ENCODE measurements around the gene RPS3. TPM values are rescaled to one million over a fixed set of nuclear protein-coding genes. Genes with fewer than 3 reads are reported as not detected.

Gene RPS3
- total and polyA plus RNA-seq, 2 of the 13 experiments (the other 11 are each of a cell fraction or from before 2014, with no cell fraction given): 2,143 to 3,616 TPM

GRCh38 chr11:75399344-75400145 is at the start of gene RPS3 (continued):
- TF ChIP-seq, protein P1, sequence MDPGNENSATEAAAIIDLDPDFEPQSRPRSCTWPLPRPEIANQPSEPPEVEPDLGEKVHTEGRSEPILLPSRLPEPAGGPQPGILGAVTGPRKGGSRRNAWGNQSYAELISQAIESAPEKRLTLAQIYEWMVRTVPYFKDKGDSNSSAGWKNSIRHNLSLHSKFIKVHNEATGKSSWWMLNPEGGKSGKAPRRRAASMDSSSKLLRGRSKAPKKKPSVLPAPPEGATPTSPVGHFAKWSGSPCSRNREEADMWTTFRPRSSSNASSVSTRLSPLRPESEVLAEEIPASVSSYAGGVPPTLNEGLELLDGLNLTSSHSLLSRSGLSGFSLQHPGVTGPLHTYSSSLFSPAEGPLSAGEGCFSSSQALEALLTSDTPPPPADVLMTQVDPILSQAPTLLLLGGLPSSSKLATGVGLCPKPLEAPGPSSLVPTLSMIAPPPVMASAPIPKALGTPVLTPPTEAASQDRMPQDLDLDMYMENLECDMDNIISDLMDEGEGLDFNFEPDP (CRISPR knock-in tag; conservative IDR thresholded peaks at IDR 0.05): no peak
- peak; percentile 42; the same call in 1 of the 2 replicates for TF ChIP-seq ZNF879 (CRISPR knock-in tag; IDR thresholded peaks at IDR 0.05)
- TF ChIP-seq TARDBP (CRISPR knock-in tag; IDR thresholded peaks at IDR 0.05): peak; percentile 92
- no peak for TF ChIP-seq ZNF326 (CRISPR knock-in tag; IDR thresholded peaks at IDR 0.05; ENCODE audit: borderline replicate concordance)
- TF ChIP-seq, protein P2, sequence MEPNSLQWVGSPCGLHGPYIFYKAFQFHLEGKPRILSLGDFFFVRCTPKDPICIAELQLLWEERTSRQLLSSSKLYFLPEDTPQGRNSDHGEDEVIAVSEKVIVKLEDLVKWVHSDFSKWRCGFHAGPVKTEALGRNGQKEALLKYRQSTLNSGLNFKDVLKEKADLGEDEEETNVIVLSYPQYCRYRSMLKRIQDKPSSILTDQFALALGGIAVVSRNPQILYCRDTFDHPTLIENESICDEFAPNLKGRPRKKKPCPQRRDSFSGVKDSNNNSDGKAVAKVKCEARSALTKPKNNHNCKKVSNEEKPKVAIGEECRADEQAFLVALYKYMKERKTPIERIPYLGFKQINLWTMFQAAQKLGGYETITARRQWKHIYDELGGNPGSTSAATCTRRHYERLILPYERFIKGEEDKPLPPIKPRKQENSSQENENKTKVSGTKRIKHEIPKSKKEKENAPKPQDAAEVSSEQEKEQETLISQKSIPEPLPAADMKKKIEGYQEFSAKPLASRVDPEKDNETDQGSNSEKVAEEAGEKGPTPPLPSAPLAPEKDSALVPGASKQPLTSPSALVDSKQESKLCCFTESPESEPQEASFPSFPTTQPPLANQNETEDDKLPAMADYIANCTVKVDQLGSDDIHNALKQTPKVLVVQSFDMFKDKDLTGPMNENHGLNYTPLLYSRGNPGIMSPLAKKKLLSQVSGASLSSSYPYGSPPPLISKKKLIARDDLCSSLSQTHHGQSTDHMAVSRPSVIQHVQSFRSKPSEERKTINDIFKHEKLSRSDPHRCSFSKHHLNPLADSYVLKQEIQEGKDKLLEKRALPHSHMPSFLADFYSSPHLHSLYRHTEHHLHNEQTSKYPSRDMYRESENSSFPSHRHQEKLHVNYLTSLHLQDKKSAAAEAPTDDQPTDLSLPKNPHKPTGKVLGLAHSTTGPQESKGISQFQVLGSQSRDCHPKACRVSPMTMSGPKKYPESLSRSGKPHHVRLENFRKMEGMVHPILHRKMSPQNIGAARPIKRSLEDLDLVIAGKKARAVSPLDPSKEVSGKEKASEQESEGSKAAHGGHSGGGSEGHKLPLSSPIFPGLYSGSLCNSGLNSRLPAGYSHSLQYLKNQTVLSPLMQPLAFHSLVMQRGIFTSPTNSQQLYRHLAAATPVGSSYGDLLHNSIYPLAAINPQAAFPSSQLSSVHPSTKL (CRISPR knock-in tag; IDR thresholded peaks at IDR 0.05): peak; percentile 80
- peak; percentile 89; the same call in 1 of the 2 replicates for TF ChIP-seq TOPORS (CRISPR knock-in tag; IDR thresholded peaks at IDR 0.05)
- no peak; the same call in 1 of the 2 replicates for TF ChIP-seq SNAI1 (CRISPR knock-in tag; IDR thresholded peaks at IDR 0.05; ENCODE audit: borderline replicate concordance)
- TF ChIP-seq, protein P3, sequence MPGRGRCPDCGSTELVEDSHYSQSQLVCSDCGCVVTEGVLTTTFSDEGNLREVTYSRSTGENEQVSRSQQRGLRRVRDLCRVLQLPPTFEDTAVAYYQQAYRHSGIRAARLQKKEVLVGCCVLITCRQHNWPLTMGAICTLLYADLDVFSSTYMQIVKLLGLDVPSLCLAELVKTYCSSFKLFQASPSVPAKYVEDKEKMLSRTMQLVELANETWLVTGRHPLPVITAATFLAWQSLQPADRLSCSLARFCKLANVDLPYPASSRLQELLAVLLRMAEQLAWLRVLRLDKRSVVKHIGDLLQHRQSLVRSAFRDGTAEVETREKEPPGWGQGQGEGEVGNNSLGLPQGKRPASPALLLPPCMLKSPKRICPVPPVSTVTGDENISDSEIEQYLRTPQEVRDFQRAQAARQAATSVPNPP (CRISPR knock-in tag; IDR thresholded peaks at IDR 0.05): peak; percentile 46; the same call in 1 of the 2 replicates
- TF ChIP-seq ZNF207 (IDR thresholded peaks at IDR 0.05; ENCODE audit: borderline replicate concordance): no peak
- 0 out of 2 replicates have a peak, but pooled peaks have one; percentile 60 for TF ChIP-seq KLF13 (CRISPR knock-in tag; IDR thresholded peaks at IDR 0.05)
- TF ChIP-seq ZNF446 (CRISPR knock-in tag; IDR thresholded peaks at IDR 0.05): no peak
- TF ChIP-seq HOXD1 (CRISPR knock-in tag; IDR thresholded peaks at IDR 0.05): peak; percentile 64; the same call in 1 of the 2 replicates
- TF ChIP-seq ZNF44 (CRISPR knock-in tag; IDR thresholded peaks at IDR 0.05): peak; percentile 92
- peak; percentile 75; the same call in 1 of the 2 replicates for TF ChIP-seq RFXANK (CRISPR knock-in tag; IDR thresholded peaks at IDR 0.05)
- TF ChIP-seq MIER2 (CRISPR knock-in tag; IDR thresholded peaks at IDR 0.05): peak; percentile 53; the same call in 1 of the 2 replicates
- TF ChIP-seq ZNF468 (CRISPR knock-in tag; IDR thresholded peaks at IDR 0.05): no peak
- TF ChIP-seq ZEB1 (IDR thresholded peaks at IDR 0.05; ENCODE audit: insufficient replicate concordance, low read depth): peak; percentile 40
- 0 out of 2 replicates have a peak, but pooled peaks have one; percentile 67 for TF ChIP-seq GTF3A (CRISPR knock-in tag; conservative IDR thresholded peaks at IDR 0.05)
- TF ChIP-seq ZNF652 (CRISPR knock-in tag; IDR thresholded peaks at IDR 0.05; ENCODE audit: borderline replicate concordance, low read depth): peak; percentile 15; the same call in 1 of the 2 replicates
- 0 out of 2 replicates have a peak, but pooled peaks have one; percentile 32 for TF ChIP-seq SRF (IDR thresholded peaks at IDR 0.05; ENCODE audit: low read depth, low read length)
- peak; percentile 92; the same call in 1 of the 2 replicates for TF ChIP-seq ZXDC (CRISPR knock-in tag; IDR thresholded peaks at IDR 0.05)

All from HepG2 (cell line).